ENCODE data around the gene LRIF1. TPM values are rescaled to one million over a fixed set of nuclear protein-coding genes. Genes with fewer than 3 reads are reported as not detected.

The LRIF1 gene
- total RNA-seq, 4 donors from 2014 or later = 6.4 to 10.2 (median 7.4) TPM

GRCh38 chr1:110952031-110952430 is 11.7 kb downstream of the LRIF1 start:
- WGBS, 2 donors (ENCODE audit: low coverage in 1 of 2) = 100% methylated on average over 1 to 2 of the region's 2 CpGs
- no peaks in the 10 kb centered on the region for H3K27me3 ChIP-seq
- no peak for ATAC-seq
- no peak overlapping the region for H3K27ac ChIP-seq
- H3K4me1 ChIP-seq = no peaks in the 10 kb centered on the region
- H3K9me3 ChIP-seq = peaks cover 0 to 11% (median 0%) of the 10 kb centered on the region in 3 donors
- peaks cover 0 to 43% of the 10 kb centered on the region in 2 donors for H3K36me3 ChIP-seq
- no peak for TF ChIP-seq POLR2AphosphoS5 (IDR thresholded peaks at IDR 0.05)
- no peak for TF ChIP-seq POLR2A (IDR thresholded peaks at IDR 0.05)
- no peak for TF ChIP-seq CTCF (IDR thresholded peaks at IDR 0.05)
- no peak overlapping the region for H3K4me3 ChIP-seq

GRCh38 chr1:110951161-110951560 is 12.6 kb downstream of the LRIF1 start:
- WGBS, 2 donors (ENCODE audit: low coverage in 1 of 2) = 78 to 80% methylated on average over 1 of the region's 1 CpG
- peaks cover 0 to 19% (median 0%) of the 10 kb centered on the region in 3 donors for H3K9me3 ChIP-seq
- H3K27me3 ChIP-seq = no peaks in the 10 kb centered on the region
- ATAC-seq = no peak
- H3K4me1 ChIP-seq = no peaks in the 10 kb centered on the region
- no peak overlapping the region for H3K4me3 ChIP-seq
- no peak overlapping the region for H3K27ac ChIP-seq
- TF ChIP-seq EP300 (IDR thresholded peaks at IDR 0.05) = no peak
- no peak for TF ChIP-seq POLR2AphosphoS5 (IDR thresholded peaks at IDR 0.05)
- no peak for TF ChIP-seq CTCF (IDR thresholded peaks at IDR 0.05)
- TF ChIP-seq POLR2A (IDR thresholded peaks at IDR 0.05) = no peak
- peaks cover 0 to 46% of the 10 kb centered on the region in 2 donors for H3K36me3 ChIP-seq

GRCh38 chr1:110948038-110948810 is 15.5 kb downstream of the LRIF1 start:
- Histone ChIP-seq H3K36me3 (peaks cover 0 to 51% of the 10 kb centered on the region in 2 donors), H3K4me1 (no peaks in the 10 kb centered on the region), H3K27ac (no peak overlapping the region), H3K27me3 (no peaks in the 10 kb centered on the region), H3K4me3 (no peak overlapping the region), H3K9me3 (peaks cover 0 to 27% (median 0%) of the 10 kb centered on the region in 3 donors)
- no peak for TF ChIP-seq POLR2AphosphoS5 (IDR thresholded peaks at IDR 0.05)
- TF ChIP-seq CTCF (IDR thresholded peaks at IDR 0.05) = no peak
- TF ChIP-seq EP300 (IDR thresholded peaks at IDR 0.05) = no peak
- no peak for TF ChIP-seq POLR2A (IDR thresholded peaks at IDR 0.05)
- 93 to 98% methylated on average over 4 to 10 of the region's 10 CpGs for WGBS, 2 donors (ENCODE audit: low coverage in 1 of 2)
- no peak for ATAC-seq

GRCh38 chr1:110945626-110946025 is 18.1 kb downstream of the LRIF1 start:
- TF ChIP-seq POLR2A (IDR thresholded peaks at IDR 0.05) (no peak), CTCF (IDR thresholded peaks at IDR 0.05) (no peak), EP300 (IDR thresholded peaks at IDR 0.05) (no peak), POLR2AphosphoS5 (IDR thresholded peaks at IDR 0.05) (no peak)
- peaks cover 0 to 27% (median 0%) of the 10 kb centered on the region in 3 donors for H3K9me3 ChIP-seq
- H3K27me3 ChIP-seq = no peaks in the 10 kb centered on the region
- ATAC-seq = no peak
- no peak overlapping the region for H3K4me3 ChIP-seq
- no peaks in the 10 kb centered on the region for H3K4me1 ChIP-seq
- WGBS, 2 donors (ENCODE audit: low coverage in 1 of 2) = 96 to 100% methylated on average over 1 to 2 of the region's 2 CpGs
- no peak overlapping the region for H3K27ac ChIP-seq
- peaks cover 0 to 35% of the 10 kb centered on the region in 2 donors for H3K36me3 ChIP-seq

- Histone ChIP-seq H3K9me3 (peaks cover 0 to 27% (median 0%) of the 10 kb centered on the region in 3 donors), H3K4me1 (no peaks in the 10 kb centered on the region), H3K36me3 (peaks cover 0 to 34% of the 10 kb centered on the region in 2 donors), H3K27ac (no peak overlapping the region), H3K4me3 (no peak overlapping the region), H3K27me3 (no peaks in the 10 kb centered on the region)
- WGBS, 2 donors (ENCODE audit: low coverage in 1 of 2) = 38 to 60% methylated on average over 3 of the region's 3 CpGs
- no peak for ATAC-seq
- no peak for TF ChIP-seq POLR2AphosphoS5 (IDR thresholded peaks at IDR 0.05)
- no peak for TF ChIP-seq CTCF (IDR thresholded peaks at IDR 0.05)
- TF ChIP-seq EP300 (IDR thresholded peaks at IDR 0.05) = no peak
- no peak for TF ChIP-seq POLR2A (IDR thresholded peaks at IDR 0.05)
Observed at GRCh38 chr1:110944806-110945205, 18.9 kb downstream of the LRIF1 start.
